ENCODE measurements around the gene CLPTM1L.

The CLPTM1L gene

GRCh38 chr5:1349246-1349645 is 4.3 kb upstream of the CLPTM1L start:
- no peak for TF ChIP-seq CTCF (IDR thresholded peaks at IDR 0.05)
- no peak overlapping the region for H3K27ac ChIP-seq
- peaks cover 10 to 12% of the 10 kb centered on the region in 2 experiments for H3K4me1 ChIP-seq (ENCODE audit: control insufficient read depth in 1 of 2, insufficient read depth in 1 of 2, low read depth in 1 of 2, low read length in 1 of 2)
- peaks cover 24% of the 10 kb centered on the region for H3K27me3 ChIP-seq
- H3K4me3 ChIP-seq (ENCODE audit: low read depth in 1 of 2, low read length in 1 of 2): no peak overlapping the region
- no peaks in the 10 kb centered on the region for H3K36me3 ChIP-seq
- H3K9me3 ChIP-seq: no peaks in the 10 kb centered on the region

GRCh38 chr5:1348986-1349245 is 4.0 kb upstream of the CLPTM1L start:
- no peaks in the 10 kb centered on the region for H3K36me3 ChIP-seq
- H3K4me3 ChIP-seq (ENCODE audit: low read depth in 1 of 2, low read length in 1 of 2): no peak overlapping the region

GRCh38 chr5:1347571-1347970 is 2.7 kb upstream of the CLPTM1L start:
- Histone ChIP-seq H3K36me3 (peaks cover 8% of the 10 kb centered on the region), H3K9me3 (no peaks in the 10 kb centered on the region), H3K27ac (no peak overlapping the region), H3K4me3 (ENCODE audit: low read depth in 1 of 2, low read length in 1 of 2) (no peak overlapping the region), H3K4me1 (ENCODE audit: control insufficient read depth in 1 of 2, insufficient read depth in 1 of 2, low read depth in 1 of 2, low read length in 1 of 2) (peaks cover 19 to 21% of the 10 kb centered on the region in 2 experiments), H3K27me3 (peaks cover 14% of the 10 kb centered on the region)
- TF ChIP-seq CTCF (IDR thresholded peaks at IDR 0.05): no peak

More at GRCh38 chr5:1348986-1349245, 4.0 kb upstream of the CLPTM1L start:
- Histone ChIP-seq H3K4me1 (ENCODE audit: control insufficient read depth in 1 of 2, insufficient read depth in 1 of 2, low read depth in 1 of 2, low read length in 1 of 2) (peaks cover 14 to 15% of the 10 kb centered on the region in 2 experiments), H3K9me3 (no peaks in the 10 kb centered on the region), H3K27me3 (peaks cover 23% of the 10 kb centered on the region), H3K27ac (no peak overlapping the region)
- TF ChIP-seq CTCF (IDR thresholded peaks at IDR 0.05): no peak

- H3K27ac ChIP-seq: no peak overlapping the region
- H3K4me3 ChIP-seq (ENCODE audit: low read depth in 1 of 2, low read length in 1 of 2): no peak overlapping the region
- peaks cover 19 to 21% of the 10 kb centered on the region in 2 experiments for H3K4me1 ChIP-seq (ENCODE audit: control insufficient read depth in 1 of 2, insufficient read depth in 1 of 2, low read depth in 1 of 2, low read length in 1 of 2)
- peaks cover 11% of the 10 kb centered on the region for H3K27me3 ChIP-seq
- TF ChIP-seq CTCF (IDR thresholded peaks at IDR 0.05): no peak
- H3K9me3 ChIP-seq: no peaks in the 10 kb centered on the region
- peaks cover 15% of the 10 kb centered on the region for H3K36me3 ChIP-seq
Observed at GRCh38 chr5:1346627-1347440, 1.9 kb upstream of the CLPTM1L start.

DNA sequence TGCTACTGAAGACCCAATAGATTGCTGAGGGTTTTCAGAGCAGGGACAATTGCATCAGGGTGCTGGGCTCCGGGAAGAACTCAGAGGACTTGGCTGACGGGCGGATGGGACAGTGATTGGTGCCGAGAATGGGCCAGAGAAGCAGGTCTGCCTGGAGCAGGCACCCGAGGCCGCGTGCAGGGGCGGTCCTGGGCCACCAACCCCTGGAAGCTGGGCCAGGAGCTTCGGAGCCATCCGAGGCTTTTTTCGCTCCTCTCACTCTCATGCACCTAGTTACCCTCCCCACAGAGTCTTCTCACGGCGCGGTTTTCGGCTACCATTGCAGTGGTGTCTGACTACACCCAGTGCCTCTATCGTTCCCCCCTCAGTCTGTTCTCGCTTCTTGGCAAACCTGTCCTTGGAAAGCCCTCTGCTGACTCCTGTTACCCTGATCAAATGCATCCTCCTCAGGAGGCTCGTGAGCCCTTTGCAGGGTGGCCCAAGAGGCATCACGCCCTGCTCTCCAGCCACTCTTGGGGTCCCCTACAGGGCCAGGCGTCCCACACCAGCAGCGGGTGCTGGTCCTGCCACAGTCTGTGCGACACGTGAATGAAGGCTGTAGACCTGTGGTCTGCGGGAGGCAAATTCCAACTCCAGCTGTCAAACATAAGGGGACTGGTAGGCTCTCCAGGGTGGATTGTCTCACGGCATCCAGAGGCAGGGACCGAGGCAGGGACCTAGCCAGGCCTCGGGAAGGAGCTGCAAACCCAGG is 1.2 kb upstream of the CLPTM1L start:
- H3K4me1 ChIP-seq (ENCODE audit: control insufficient read depth in 1 of 2, insufficient read depth in 1 of 2, low read depth in 1 of 2, low read length in 1 of 2): peaks cover 19 to 21% of the 10 kb centered on the region in 2 experiments
- H3K27me3 ChIP-seq: peaks cover 4% of the 10 kb centered on the region
- peaks cover 23% of the 10 kb centered on the region for H3K36me3 ChIP-seq
- H3K9me3 ChIP-seq: no peaks in the 10 kb centered on the region
- TF ChIP-seq CTCF (IDR thresholded peaks at IDR 0.05): no peak
- no peak overlapping the region for H3K27ac ChIP-seq
- peak overlapping the region; percentile 77 to 82 for H3K4me3 ChIP-seq (ENCODE audit: low read depth in 1 of 2, low read length in 1 of 2)
